SJCRH30 (cell line): ENCODE results near the gene CTSK. TPM values are rescaled to one million over a fixed set of nuclear protein-coding genes. Genes with fewer than 3 reads are reported as not detected.
"Not testable (repeated sequence)": the region's sequence is repeated elsewhere in the genome, so short reads cannot be mapped to it uniquely, and the experiment has no call there.

Source experiments
- DNase-seq, 2 experiments: peaks; one replicate each; pipeline ENCODE4 v3.0.0-alpha.2; 2015 to 2020
- H3K27ac ChIP-seq: fragments of 250-450 bp; sonication (Bioruptor Pico); 2 replicates; pipeline ENCODE4 v1.5.1; 2020; ENCODE audit warnings: mild to moderate bottlenecking, moderate library complexity
- H3K27me3 ChIP-seq: fragments of 250-450 bp; sonication (Bioruptor Pico); 2 replicates; pipeline ENCODE4 v1.5.1; 2020; ENCODE audit warnings: mild to moderate bottlenecking, moderate library complexity
- H3K36me3 ChIP-seq: fragments of 250-450 bp; sonication (Bioruptor Pico); 2 replicates; pipeline ENCODE4 v1.5.1; 2020; ENCODE audit warnings: mild to moderate bottlenecking, moderate library complexity
- H3K4me1 ChIP-seq: fragments of 250-450 bp; sonication (Bioruptor Pico); 2 replicates; pipeline ENCODE4 v1.5.1; 2020; ENCODE audit warnings: mild to moderate bottlenecking, moderate library complexity
- H3K4me3 ChIP-seq: fragments of 250-450 bp; sonication (Bioruptor Pico); 2 replicates; pipeline ENCODE4 v1.5.1; 2020; ENCODE audit warnings: mild to moderate bottlenecking, moderate library complexity
- H3K9me3 ChIP-seq: fragments of 250-450 bp; sonication (Bioruptor Pico); replicated peaks from 2 replicates; pipeline ENCODE4 v1.5.1; 2020; ENCODE audit warnings: mild to moderate bottlenecking, moderate library complexity
- total RNA-seq: library from RNA; depleted of rRNA; stranded (reverse); fragments of >200 nt; shearing (Covaris generic); gene quantifications from 2 replicates; pipeline ENCODE4 v1.2.3, GENCODE V29; 2014; rRNA removed

The CTSK gene
- total RNA-seq = 0.97 and 1.3 TPM in 2 replicates

DNA sequence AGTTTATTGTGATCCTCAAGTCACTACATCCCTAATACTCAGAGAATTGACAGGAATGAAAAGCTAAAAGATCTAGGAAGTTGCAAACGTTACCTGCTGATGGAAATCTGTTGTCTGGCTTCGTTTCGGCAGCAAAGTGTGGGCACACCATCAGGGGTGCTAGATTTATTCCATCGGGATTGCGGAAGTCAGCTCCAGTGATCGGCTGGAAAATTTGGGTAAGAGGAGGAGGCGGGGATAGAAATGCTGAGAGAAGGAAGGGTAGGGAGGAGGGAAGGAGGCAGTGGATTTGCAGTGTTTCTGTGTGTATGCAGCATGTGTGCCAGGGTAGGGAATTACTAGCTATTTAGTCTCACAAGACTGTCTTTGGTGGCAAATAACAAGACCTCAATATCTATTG lies at the start of gene CTSK:
Gene CTSK, minus strand, starts transcription at position 140 of the 400 bp plus-strand sequence. CDS start 1,455 bp downstream, outside the sequence.
- no peaks in the 10 kb centered on the region for H3K4me1 ChIP-seq
- no peaks in the 10 kb centered on the region for H3K9me3 ChIP-seq
- H3K27me3 ChIP-seq = no peaks in the 10 kb centered on the region
- no peak within 1 kb of the TSS for H3K4me3 ChIP-seq
- no peak within 1 kb of the TSS for H3K27ac ChIP-seq
- peaks cover 17% of the 10 kb centered on the region for H3K36me3 ChIP-seq
- DNase-seq = no peak

DNA sequence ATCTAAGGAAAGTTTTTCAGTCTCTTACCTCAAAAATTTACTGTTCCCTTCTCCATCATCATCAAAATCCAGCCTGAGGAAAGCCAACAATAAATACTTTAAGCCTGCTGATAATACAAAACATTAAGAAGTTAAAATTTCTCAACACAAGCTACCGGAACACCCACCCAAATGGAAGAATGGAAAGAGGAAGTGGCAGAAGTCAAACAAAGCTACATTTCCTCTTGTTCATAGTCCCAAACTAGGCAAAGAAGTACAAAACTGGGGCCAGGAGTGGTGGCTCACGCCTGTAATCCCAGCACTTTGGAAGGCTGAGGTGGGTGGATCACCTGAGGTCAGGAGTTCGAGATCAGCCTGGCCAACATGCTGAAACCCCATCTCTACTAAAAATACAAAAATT lies 44.7 kb upstream of the CTSK start:
- H3K27me3 ChIP-seq, DNase-seq, H3K27ac ChIP-seq, H3K4me3 ChIP-seq, H3K9me3 ChIP-seq, H3K4me1 ChIP-seq: not testable (repeated sequence)
- peaks cover 29% of the 10 kb centered on the region for H3K36me3 ChIP-seq

DNA sequence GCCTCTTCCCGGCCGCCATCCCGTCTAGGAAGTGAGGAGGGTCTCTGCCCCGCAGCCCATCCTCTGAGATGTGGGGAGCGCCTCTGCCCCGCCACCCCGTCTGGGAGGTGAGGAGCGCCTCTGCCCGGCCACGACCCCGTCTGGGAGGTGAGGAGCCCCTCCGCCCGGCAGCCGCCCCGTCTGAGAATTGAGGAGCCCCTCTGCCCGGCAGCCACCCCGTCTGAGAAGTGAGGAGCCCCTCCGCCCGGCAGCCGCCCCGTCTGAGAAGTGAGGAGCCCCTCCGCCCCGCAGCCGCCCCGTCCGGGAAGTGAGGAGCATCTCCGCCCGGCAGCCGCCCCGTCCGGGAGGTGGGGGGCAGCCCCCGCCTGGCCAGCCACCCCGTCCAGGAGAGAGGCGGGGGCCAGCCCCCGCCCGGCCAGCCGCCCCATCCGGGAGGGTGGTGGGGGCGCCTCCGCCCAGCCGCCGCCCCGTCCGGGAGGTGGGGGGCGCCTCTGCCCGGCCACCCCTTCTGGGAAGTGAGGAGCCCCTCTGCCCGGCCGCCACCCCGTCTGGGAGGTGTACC lies 42.8 kb upstream of the CTSK start:
- H3K4me1 ChIP-seq, DNase-seq, H3K27ac ChIP-seq, H3K27me3 ChIP-seq, H3K4me3 ChIP-seq, H3K9me3 ChIP-seq: not testable (repeated sequence)
- H3K36me3 ChIP-seq = peaks cover 23% of the 10 kb centered on the region

DNA sequence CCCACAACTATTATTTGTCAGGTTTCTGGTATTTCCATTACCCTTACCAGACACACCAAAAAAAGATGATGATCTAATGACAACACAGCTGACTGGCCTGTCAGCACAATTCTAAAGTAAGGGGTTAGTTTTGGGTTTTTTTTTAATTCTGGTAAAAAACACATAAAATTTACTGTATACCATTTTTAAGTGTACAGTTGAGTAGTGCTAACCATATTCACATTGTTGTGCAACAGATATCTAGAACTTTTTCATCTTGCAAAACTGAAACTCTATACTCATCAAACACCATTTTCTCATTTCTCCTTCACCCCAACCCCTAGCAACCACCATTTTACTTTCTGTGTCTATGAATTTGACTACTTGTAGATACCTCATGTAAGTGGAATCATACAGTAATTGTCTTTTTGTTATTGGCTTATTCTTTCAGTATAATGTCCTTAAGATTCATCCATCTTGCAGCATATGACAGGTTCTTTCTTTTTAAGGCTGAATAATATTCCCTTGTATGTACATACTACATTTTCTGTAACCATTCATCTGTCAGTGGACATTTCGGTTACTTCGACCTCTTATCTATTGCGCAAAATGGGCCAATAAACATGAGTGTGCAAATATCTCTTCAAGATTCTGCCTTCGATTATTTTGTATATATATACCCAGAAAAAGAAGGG lies 38.5 kb upstream of the CTSK start:
- Histone ChIP-seq H3K36me3 (peaks cover 3% of the 10 kb centered on the region; the same call in 1 of the 2 replicates), H3K9me3 (no peaks in the 10 kb centered on the region)
- DNase-seq = no peak

DNA sequence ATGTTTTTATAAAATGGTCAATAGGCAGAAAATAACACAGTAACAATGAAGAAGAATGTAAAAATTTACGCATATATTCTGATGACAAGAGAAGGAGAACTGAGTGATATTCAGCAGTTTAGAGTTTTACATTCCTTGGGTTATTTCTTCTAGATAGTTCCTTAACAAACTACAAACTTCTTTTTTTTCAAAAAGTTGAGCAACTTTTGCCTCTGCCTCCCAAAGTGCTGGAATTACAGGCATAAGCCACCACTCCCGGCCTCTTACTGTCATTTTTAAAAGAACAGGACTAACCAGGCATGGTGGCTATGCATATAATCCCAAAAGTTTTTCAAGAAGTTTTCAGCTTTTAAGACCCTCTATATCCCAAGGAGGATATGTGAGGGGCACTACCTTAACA lies 35.4 kb upstream of the CTSK start:
- no peak overlapping the region for H3K4me3 ChIP-seq
- DNase-seq = no peak
- no peaks in the 10 kb centered on the region for H3K4me1 ChIP-seq
- H3K36me3 ChIP-seq = 0 out of 2 replicates have a peak, but pooled peaks cover 5% of the 10 kb centered on the region
- no peak overlapping the region for H3K27ac ChIP-seq
- no peaks in the 10 kb centered on the region for H3K9me3 ChIP-seq
- no peaks in the 10 kb centered on the region for H3K27me3 ChIP-seq

More for the DNA sequence above, 38.5 kb upstream of the CTSK start:
- H3K27ac ChIP-seq = no peak overlapping the region
- H3K4me1 ChIP-seq = no peaks in the 10 kb centered on the region
- H3K27me3 ChIP-seq = no peaks in the 10 kb centered on the region
- H3K4me3 ChIP-seq = no peak overlapping the region

DNA sequence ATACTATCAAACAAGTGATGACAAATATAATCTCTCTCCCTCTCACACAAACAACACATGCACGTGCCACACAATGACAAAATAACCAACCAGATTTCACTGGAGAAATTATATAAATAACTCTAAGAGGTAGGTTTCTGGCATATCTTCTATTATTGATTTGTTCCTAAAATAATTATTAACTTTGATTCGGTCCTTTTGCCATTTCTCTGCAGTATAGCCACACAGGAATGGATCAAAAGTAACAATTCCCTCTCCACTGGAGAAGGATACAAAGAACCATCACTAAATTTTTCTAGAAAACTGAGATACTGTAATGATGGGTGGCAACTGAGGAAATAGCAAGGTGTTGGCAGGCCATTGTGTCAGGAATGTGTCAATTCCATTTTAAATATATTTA lies 34.9 kb upstream of the CTSK start:
- Histone ChIP-seq H3K27ac (no peak overlapping the region), H3K36me3 (0 out of 2 replicates have a peak, but pooled peaks cover 5% of the 10 kb centered on the region), H3K4me3 (no peak overlapping the region), H3K9me3 (no peaks in the 10 kb centered on the region), H3K4me1 (no peaks in the 10 kb centered on the region), H3K27me3 (no peaks in the 10 kb centered on the region)
- no peak for DNase-seq

DNA sequence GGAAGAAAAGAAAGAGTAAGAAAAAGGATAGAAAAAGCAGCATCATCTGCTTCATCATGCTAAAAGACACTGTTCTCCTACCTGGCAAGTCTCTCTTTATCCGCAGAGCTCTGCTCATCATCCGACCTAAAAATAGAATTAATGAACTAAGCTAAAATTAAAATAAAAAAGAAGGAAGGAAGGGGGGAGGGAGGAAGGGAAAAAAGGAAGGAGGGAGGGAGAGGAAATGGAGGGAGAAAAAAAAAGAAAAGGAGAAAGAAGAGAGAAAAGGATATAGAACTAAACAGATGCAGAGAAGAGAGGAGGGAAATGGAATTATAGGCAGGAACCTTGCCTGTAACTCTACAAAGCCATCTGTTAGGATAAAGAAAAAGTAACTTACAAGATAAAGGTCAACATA lies 34.3 kb upstream of the CTSK start:
- H3K9me3 ChIP-seq = no peaks in the 10 kb centered on the region
- no peak for DNase-seq
- no peak overlapping the region for H3K4me3 ChIP-seq
- no peaks in the 10 kb centered on the region for H3K4me1 ChIP-seq
- no peak overlapping the region for H3K27ac ChIP-seq
- H3K27me3 ChIP-seq = no peaks in the 10 kb centered on the region
- 0 out of 2 replicates have a peak, but pooled peaks cover 5% of the 10 kb centered on the region for H3K36me3 ChIP-seq

DNA sequence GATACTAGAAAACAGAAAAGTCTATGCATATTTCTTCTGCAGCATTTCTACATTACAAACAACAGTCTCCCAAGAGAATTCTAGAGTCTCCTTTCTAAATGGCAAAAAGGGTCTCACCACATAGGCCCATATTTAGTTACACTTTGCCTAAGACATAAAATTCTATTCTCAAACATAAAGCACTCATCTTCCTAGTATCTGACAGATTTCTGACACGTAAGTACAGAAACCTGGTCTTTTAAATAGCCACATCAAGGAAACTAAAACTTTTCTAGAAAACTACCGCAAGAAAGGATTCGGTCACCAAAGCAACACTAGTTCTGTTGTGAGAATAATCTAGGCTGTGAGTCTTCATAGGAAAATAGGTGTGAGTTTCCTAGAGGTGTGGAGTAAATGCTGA lies 33.6 kb upstream of the CTSK start:
- Histone ChIP-seq H3K4me1 (no peaks in the 10 kb centered on the region), H3K27ac (no peak overlapping the region), H3K27me3 (no peaks in the 10 kb centered on the region), H3K4me3 (no peak overlapping the region), H3K36me3 (0 out of 2 replicates have a peak, but pooled peaks cover 5% of the 10 kb centered on the region), H3K9me3 (no peaks in the 10 kb centered on the region)
- no peak for DNase-seq

DNA sequence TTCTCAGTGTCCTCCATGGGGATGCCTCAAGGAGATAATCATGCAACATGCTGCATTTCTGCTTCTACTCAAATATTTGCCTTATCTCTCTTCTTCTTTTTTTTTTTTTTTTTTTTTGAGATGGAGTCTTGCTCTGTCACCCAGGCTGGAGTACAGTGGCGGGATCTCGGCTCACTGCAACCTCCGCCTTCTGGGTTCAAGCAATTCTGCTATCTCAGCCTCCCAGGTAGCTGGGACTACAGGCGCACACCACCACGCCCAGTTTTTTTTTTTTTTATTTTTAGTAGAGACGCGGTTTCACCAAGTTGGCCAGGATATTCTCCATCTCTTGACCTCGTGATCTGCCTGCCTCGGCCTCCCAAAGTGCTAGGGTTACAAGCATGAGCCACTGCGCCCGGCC lies 32.8 kb upstream of the CTSK start:
- not testable (repeated sequence) for H3K4me3 ChIP-seq, H3K4me1 ChIP-seq, H3K27ac ChIP-seq, H3K27me3 ChIP-seq, DNase-seq, H3K9me3 ChIP-seq
- 0 out of 2 replicates have a peak, but pooled peaks cover 11% of the 10 kb centered on the region for H3K36me3 ChIP-seq

DNA sequence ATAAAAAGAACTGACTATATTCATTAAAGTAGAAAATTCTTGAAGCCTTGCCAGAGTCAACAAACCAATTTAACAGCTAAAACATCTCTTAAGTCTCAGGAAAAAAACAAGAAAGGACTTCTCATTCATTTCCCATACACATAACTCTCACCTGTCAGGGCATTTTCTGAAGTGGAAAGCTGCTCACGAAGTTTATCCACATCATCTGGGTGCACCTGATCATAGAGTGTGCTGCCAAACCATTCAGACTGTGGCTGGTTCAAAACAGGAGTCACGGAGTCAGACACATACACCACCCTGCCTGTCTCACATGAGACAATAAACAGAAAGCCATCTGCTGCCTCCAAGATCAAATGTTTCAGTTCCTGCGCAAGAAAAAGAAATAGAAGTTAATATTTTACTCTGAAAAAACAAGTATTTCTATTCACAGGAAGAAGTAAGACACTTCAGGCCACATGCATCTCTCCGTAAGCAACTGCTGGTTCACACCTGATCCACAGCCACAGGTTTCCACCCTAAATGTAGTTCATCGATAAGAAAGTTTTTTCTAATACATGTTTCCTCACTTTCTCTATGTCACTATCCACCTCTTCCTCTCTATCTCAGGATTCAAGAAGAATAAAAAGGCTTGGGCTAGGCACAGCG lies 28.2 kb upstream of the CTSK start:
- Histone ChIP-seq H3K4me1 (no peaks in the 10 kb centered on the region), H3K36me3 (peaks cover 23% of the 10 kb centered on the region; the same call in 1 of the 2 replicates), H3K27me3 (no peaks in the 10 kb centered on the region), H3K9me3 (no peaks in the 10 kb centered on the region), H3K4me3 (no peak overlapping the region), H3K27ac (no peak overlapping the region)
- no peak for DNase-seq

DNA sequence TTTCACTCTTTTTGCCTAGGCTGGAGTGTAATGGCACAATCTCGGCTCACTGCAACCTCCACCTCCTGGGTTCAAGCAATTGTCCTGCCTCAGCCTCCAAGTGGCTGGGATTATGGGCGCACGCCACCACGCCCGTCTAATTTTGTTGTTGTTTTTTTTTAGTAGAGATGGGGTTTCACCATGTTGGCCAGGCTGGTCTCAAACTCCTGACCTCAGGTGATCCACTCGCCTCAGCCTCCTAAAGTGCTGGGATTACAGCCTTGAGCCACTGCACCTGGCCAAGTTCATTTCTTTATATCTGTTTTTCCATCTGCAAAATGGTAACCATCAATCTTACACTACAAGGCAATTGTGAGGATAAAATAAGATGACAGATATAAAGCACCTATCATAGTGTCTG lies 25.9 kb upstream of the CTSK start:
- not testable (repeated sequence) for DNase-seq, H3K4me1 ChIP-seq, H3K4me3 ChIP-seq, H3K9me3 ChIP-seq, H3K27ac ChIP-seq, H3K27me3 ChIP-seq
- peaks cover 38% of the 10 kb centered on the region for H3K36me3 ChIP-seq

DNA sequence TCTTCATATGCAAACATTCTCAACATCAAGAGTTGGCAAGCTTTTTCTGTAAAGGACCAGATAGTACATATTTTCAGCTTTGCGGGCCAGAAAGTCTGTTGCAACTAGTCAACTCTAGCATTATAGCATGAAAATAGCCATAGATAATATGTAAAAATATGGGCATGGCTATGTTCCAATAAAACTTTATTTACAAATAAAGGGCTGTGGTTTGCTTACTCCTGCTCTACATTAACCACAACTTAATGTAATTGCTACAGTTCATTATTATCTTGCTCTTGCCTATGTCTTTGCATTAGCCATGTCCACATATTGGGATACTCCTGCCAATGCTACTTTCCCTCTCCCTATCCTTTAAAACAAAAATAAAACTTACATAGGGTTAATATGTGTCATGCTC lies 24.5 kb upstream of the CTSK start:
- Histone ChIP-seq H3K9me3 (no peaks in the 10 kb centered on the region), H3K36me3 (peaks cover 48% of the 10 kb centered on the region), H3K27me3 (no peaks in the 10 kb centered on the region), H3K27ac (no peak overlapping the region), H3K4me1 (no peaks in the 10 kb centered on the region), H3K4me3 (no peak overlapping the region)
- DNase-seq = no peak

DNA sequence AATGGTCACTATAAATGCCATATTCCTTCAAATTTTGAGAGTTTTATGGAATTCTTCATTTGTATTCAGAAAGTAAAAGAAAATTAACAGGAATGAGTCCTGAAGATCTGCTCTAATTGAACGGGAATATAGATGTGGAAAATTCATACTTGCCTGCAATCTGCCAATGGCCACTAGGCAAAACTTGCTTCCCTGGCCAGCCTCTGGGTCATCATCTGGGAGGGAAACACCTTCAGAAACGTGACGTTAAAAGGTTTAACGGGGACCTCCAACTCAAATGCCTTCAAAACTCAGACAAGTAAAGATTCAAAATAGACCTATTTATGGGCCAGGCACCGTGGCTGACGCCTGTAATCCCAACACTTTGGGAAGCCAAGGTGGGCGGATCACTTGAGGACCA lies 21.7 kb upstream of the CTSK start:
- Histone ChIP-seq H3K36me3 (peaks cover 56% of the 10 kb centered on the region), H3K9me3 (no peaks in the 10 kb centered on the region), H3K27ac (no peak overlapping the region), H3K4me1 (no peaks in the 10 kb centered on the region), H3K4me3 (no peak overlapping the region), H3K27me3 (no peaks in the 10 kb centered on the region)
- DNase-seq = peak in 1 of 2 experiments; percentile 5

DNA sequence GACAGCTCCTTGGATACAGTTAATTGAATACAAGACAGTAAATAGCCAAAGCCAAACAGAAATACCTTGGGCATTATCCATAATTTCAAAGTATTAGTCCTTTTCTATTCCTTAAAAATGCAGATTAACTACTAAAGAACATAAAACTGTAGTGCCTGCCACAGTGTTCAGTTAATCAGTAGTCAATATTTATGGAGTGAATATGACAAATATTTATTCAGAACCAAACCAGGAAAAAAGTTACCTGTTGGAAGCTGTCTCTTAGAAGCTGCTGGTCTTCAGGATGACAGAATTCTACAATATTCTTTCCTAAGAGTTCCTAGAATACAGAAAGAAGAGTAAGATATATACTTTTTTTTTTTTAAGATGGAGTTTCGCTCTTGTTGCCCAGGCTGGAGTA lies 18.2 kb upstream of the CTSK start:
- Histone ChIP-seq H3K27ac (no peak overlapping the region), H3K4me1 (peaks cover under 1% of the 10 kb centered on the region; the same call in 1 of the 2 replicates), H3K36me3 (peaks cover 45% of the 10 kb centered on the region), H3K27me3 (no peaks in the 10 kb centered on the region), H3K9me3 (no peaks in the 10 kb centered on the region), H3K4me3 (no peak overlapping the region)
- DNase-seq = no peak

DNA sequence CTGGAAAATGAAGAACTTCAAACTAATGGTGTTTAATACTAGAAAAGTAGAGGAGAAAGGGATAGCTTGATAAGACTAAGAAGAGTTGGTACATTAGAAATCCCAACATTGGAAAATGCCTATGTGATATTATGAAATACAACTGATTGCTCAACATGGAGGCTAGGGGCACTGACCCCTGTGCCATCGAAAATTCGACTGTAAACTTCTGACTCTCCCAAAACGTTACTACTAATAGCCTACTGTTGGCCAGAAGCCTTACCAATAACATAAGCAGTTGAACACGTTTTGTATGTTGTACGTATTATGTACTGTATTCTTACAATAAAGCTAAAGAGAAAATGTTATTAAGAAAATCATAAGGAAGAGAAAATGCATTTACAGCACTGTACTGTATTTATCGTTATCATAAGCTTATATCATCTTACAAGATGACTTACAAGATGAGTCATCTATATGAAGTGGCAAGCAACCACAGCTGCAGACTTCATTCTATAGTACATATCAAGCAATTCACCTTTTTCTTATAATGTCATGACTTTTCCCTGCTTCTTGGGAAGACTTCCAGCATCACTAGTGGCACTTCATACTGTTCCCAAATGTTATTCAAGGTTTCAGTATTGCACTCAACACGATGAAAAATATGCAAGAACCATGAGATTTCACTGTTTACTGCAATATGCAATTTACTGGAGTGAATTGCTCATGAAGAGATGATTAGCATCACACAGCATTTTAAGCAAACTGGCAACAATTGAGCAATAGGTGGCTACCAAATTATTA lies 12.9 kb upstream of the CTSK start:
- Histone ChIP-seq H3K27ac (no peak overlapping the region), H3K36me3 (peaks cover 13% of the 10 kb centered on the region), H3K4me3 (no peak overlapping the region), H3K9me3 (no peaks in the 10 kb centered on the region), H3K4me1 (peaks cover 4% of the 10 kb centered on the region; the same call in 1 of the 2 replicates), H3K27me3 (no peaks in the 10 kb centered on the region)
- peak in 1 of 2 experiments; percentile 5 for DNase-seq
